IPS-18c (cell line): Measurements from ENCODE around the gene ICE2.

ENCODE experiments used
- H3K4me3 ChIP-seq: 2 replicates; pipeline ENCODE4 v1.7.0; 2013; ENCODE audit warnings: low read depth, mild to moderate bottlenecking, low read length, moderate library complexity; ENCODE audit not compliant: insufficient read depth
- H3K9me3 ChIP-seq: one replicate; pipeline ENCODE4 v1.6.1; 2013; ENCODE audit warnings: mild to moderate bottlenecking, low read length, moderate library complexity; ENCODE audit not compliant: control insufficient read depth, insufficient read depth

The ICE2 gene

GRCh38 chr15:60464836-60465630, 13.9 kb downstream of the ICE2 start:
- no peaks in the 10 kb centered on the region for H3K9me3 ChIP-seq
- H3K4me3 ChIP-seq: no peak overlapping the region

- no peak overlapping the region for H3K4me3 ChIP-seq
- no peaks in the 10 kb centered on the region for H3K9me3 ChIP-seq
Measured at GRCh38 chr15:60462027-60462426, 16.9 kb downstream of the ICE2 start.

DNA sequence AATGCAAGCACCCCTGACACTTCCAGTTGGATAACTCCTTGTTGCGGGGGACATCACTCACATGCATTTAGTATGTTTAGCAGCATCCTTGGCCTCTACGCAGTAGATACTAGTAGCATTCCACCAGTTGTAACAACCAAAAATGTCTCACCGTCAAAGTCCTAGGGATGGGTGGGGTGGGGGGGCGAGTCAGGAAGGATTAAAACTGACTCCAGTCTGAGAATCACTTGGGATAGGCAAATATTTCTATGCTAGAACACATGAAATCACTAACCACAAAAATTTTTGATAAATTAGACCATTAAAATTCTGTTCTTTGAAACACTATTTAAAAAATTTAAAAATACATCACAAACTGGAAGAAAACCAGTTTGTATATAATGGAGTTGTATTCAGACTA, 18.0 kb downstream of the ICE2 start:
- Histone ChIP-seq H3K9me3 (no peaks in the 10 kb centered on the region), H3K4me3 (no peak overlapping the region)

DNA sequence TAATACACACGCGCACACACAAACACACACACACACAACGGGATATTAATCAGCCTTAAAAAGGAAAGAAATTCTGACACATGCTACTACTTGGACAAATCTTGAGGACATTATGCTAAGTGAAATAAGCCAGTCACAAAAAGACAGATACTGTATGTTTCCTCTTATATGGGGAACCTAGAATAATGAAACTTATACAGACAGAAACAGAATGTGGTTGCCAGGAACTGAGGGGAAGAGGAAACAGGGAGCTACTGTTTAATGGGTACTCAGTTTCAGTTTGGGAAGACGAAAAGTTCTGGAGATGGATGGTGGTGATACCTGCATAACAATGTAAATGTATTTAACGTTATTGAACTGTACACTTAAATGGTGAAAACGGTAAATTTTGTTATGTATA, 20.2 kb downstream of the ICE2 start:
- no peak overlapping the region for H3K4me3 ChIP-seq
- no peaks in the 10 kb centered on the region for H3K9me3 ChIP-seq

- Histone ChIP-seq H3K9me3 (no peaks in the 10 kb centered on the region), H3K4me3 (no peak overlapping the region)
Measured at GRCh38 chr15:60457985-60458384, 21.0 kb downstream of the ICE2 start.

GRCh38 chr15:60454824-60455223, 24.1 kb downstream of the ICE2 start:
- H3K9me3 ChIP-seq: no peaks in the 10 kb centered on the region
- no peak overlapping the region for H3K4me3 ChIP-seq

DNA sequence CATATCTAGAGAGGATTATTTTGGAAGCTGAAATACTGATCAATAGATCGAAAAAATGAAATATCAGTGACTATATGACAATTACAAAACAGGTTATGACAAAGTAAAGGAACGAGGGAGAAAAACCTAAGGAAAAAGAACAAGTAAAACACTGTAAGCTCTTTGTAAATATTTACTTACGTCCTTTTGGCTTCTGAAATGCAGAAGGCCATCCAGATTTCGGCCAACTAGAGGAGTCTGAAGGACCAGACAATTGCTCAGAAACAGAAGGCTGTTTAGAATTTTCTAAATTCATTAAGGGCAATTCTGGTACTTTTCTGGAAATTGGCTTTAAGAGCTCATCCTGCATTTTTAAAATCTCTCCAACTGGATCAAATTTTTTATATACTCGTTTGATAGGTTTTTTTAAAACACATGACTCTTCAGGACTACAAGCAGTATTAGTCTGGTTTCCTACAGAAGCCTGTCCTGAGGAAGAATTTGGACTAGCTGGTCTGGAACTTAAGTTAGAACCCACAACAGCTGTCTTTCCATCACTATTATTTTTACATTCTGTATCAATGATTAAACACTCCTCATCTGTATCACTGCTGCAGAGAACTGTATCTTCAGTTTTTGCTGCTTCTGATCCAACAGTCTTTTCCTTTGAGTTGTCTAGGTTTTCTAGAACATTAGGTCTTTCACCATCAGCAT, 30.1 kb downstream of the ICE2 start:
- Histone ChIP-seq H3K9me3 (no peaks in the 10 kb centered on the region), H3K4me3 (no peak overlapping the region)

- Histone ChIP-seq H3K9me3 (no peaks in the 10 kb centered on the region), H3K4me3 (no peak overlapping the region)
Measured at GRCh38 chr15:60444289-60444912, 34.5 kb downstream of the ICE2 start.

DNA sequence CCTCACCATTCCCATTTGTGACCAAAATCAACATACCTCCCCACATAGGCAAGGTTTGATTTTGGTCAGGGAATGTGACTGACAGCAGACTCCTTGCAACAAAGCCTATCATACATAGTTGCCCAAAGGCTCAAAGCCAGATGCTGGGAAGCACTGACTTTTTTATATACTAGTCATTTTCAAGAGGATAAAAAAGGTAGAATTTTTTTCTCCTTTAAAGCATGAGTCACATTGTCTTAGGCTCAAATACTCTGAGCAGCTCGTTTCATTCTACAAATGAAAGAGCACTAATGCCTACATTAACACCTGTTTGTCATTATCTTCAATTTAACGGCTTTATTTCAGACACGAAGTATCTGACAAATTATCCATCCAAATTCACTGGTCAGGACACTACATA, 36.2 kb downstream of the ICE2 start:
- Histone ChIP-seq H3K9me3 (no peaks in the 10 kb centered on the region), H3K4me3 (no peak overlapping the region)

DNA sequence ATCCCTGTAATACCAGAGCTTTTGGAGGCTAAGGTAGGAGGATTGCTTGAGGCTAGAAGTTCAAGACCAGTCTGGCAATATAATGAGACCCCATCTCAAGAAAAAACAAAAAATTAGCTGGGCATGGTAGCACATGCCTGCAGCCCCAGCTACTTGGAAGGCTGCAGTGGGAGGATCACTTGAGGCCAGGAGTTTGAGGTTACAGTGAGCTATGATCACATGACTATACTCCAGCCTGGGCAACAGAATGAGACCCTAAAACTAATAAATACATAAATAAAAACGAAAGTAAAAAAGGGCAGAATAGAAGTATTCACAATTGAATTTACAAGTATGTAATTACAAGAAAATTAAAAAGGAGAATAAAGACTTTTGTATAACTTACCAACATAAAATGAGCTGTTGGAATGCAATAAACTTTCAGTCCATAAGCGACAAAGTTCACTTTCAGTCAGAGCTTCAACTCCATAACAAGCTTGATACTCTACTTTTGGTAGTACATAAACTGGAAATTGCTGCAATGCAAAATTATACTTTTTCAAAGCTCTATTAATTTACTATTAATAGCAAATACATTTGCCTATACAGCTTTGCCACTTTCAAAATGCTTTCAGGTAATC, 36.8 kb downstream of the ICE2 start:
- Histone ChIP-seq H3K9me3 (no peaks in the 10 kb centered on the region), H3K4me3 (no peak overlapping the region)

DNA sequence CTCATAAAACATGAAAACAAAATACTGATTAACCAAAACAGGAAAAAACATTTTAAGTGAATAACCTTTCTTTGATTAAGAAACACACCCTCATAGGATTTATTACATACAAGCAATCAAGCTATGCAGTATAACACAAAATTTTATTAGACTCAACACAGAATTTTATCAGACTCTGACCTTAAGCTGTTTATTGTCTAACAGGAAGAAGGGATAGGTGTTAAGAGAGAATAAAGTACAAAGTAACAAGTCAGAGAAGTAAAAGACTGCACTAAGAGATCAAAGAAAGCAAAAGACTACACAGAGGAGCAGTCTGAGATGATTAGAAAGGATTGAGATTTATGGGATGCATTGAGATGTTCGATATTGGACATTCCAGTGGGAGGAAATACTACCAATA, 37.6 kb downstream of the ICE2 start:
- Histone ChIP-seq H3K9me3 (no peaks in the 10 kb centered on the region), H3K4me3 (no peak overlapping the region)

DNA sequence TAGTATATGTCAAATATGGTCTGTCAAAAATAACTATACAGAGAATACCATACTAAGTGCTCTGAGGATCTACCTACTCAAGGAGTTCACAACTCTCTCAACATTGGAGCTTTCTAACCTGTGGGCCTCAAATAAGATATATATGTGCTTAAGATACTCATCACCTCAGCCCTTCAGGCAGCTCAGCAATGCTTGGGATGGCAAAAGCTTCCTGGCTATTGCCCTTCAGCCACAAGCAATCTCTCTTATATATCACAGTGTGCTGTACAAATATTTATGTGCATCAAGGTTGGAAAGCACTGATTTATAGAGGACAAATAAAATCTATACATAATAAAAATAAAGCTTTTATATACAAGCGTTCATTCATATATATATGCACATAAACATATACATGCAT, 40.3 kb downstream of the ICE2 start:
- H3K9me3 ChIP-seq: no peaks in the 10 kb centered on the region
- no peak overlapping the region for H3K4me3 ChIP-seq

DNA sequence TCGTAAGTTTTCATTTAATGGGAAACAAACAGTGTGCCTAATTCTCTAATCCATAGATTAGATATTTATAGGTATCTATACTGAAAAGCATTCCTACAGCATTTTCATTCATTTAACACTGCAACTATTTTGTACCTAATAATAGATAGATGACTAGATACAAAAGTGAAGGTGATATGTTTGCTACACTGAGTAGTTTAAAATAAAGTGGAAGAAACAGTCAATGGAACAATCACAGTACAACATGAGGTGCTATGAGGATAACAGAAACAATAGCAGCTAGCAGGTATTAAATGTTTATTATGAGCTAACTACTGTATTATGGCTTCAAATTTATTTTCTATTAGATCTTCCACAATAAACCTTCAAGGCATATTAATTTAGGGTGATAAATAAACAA, 50.0 kb downstream of the ICE2 start:
- H3K4me3 ChIP-seq: no peak overlapping the region

GRCh38 chr15:60426870-60427508, 52.0 kb downstream of the ICE2 start:
- Histone ChIP-seq H3K4me3 (no peak overlapping the region), H3K9me3 (no peaks in the 10 kb centered on the region)

More for the DNA sequence above, 50.0 kb downstream of the ICE2 start:
- H3K9me3 ChIP-seq: no peaks in the 10 kb centered on the region

- no peak overlapping the region for H3K4me3 ChIP-seq
- no peaks in the 10 kb centered on the region for H3K9me3 ChIP-seq
Measured at GRCh38 chr15:60425461-60425860, 53.5 kb downstream of the ICE2 start.

DNA sequence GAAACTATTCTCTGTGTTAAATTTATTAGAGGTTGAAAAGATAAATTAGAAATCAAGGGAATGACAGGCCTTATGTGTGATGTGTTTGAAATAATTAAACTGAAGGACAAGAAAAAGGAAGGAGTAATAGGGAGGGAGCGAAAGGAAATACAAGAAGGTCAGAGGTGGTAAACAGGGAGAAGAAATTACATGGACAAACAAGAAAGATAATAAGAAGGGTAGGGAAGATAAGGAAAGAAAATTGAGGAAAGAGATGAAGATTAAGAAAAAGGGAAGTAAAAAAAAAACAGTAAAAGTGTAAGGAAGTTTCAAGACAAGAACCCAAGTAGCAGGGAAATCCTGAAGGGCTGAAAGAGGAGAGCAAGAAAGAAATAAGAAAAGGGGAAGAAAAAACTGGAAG, 54.9 kb downstream of the ICE2 start:
- no peak overlapping the region for H3K4me3 ChIP-seq
- H3K9me3 ChIP-seq: no peaks in the 10 kb centered on the region

GRCh38 chr15:60423537-60423936, 55.4 kb downstream of the ICE2 start:
- H3K9me3 ChIP-seq: no peaks in the 10 kb centered on the region
- H3K4me3 ChIP-seq: no peak overlapping the region
